CD4-positive, alpha-beta T cell (primary cell): ENCODE data around the gene SEC16A. TPM values are rescaled to one million over a fixed set of nuclear protein-coding genes. Genes with fewer than 3 reads are reported as not detected.

Experiments used
- ATAC-seq: fragments of 200-7000 bp; cut with Tn5 transposase; one replicate; pipeline ENCODE4 v1.10.0; 2022; ENCODE audit warnings: mild to moderate bottlenecking; ENCODE audit not compliant: poor library complexity
- CTCF ChIA-PET: fragments of 350-600 bp; sonication (Branson Sonifier 250); formaldehyde crosslinking; loops from one replicate; lab custom pipeline; 2021; ENCODE audit warnings: antibody characterized with exemption, inconsistent platforms; lab: Charles Lee
- POLR2A ChIA-PET: fragments of 350-600 bp; sonication (Branson Sonifier 250); formaldehyde crosslinking; loops from one replicate; lab custom pipeline; 2021; ENCODE audit warnings: antibody characterized with exemption, inconsistent platforms; lab: Charles Lee
- DNase-seq, 14 experiments: peaks; one replicate each; pipeline ENCODE4 v3.0.0-alpha.2; 2013 to 2020; ENCODE audit warnings: mixed read lengths in 2 of 14
- H3K27ac ChIP-seq, 2 donors: one replicate each; pipeline versions ENCODE4 v1.5.1 to v1.7.0; 2013; ENCODE audit warnings: low read length in 2 of 2, low read depth in 1 of 2, mild to moderate bottlenecking in 1 of 2
- H3K27me3 ChIP-seq, 2 experiments: 1 replicate in 1 of 2; 2 replicates in 1 of 2; pipeline versions ENCODE4 v1.6.1 to v1.7.0; 2013; ENCODE audit warnings: low read length in 2 of 2, control low read depth in 1 of 2, mild to moderate bottlenecking in 1 of 2, moderate library complexity in 1 of 2; ENCODE audit not compliant: insufficient read depth in 2 of 2, control insufficient read depth in 1 of 2
- H3K36me3 ChIP-seq: one replicate; pipeline ENCODE4 v1.6.1; 2013; ENCODE audit warnings: low read length, control low read depth; ENCODE audit not compliant: insufficient read depth
- H3K4me1 ChIP-seq: one replicate; pipeline ENCODE4 v1.6.1; 2013; ENCODE audit warnings: low read length, control low read depth; ENCODE audit not compliant: insufficient read depth
- H3K4me3 ChIP-seq: one replicate; pipeline ENCODE4 v1.5.1; 2013; ENCODE audit warnings: mild to moderate bottlenecking, low read length, moderate library complexity
- H3K9me3 ChIP-seq, 2 experiments: 1 replicate in 1 of 2; 2 replicates in 1 of 2; pipeline versions ENCODE4 v1.6.1 to v1.7.0; 2013; ENCODE audit warnings: low read length in 2 of 2, mild to moderate bottlenecking in 2 of 2, control low read depth in 1 of 2, moderate library complexity in 1 of 2; ENCODE audit not compliant: control insufficient read depth in 1 of 2, insufficient read depth in 1 of 2
- H3K27ac Mint-ChIP-seq: one replicate; pipeline ENCODE4 v1.8.0; 2020; ENCODE audit warnings: mixed read lengths
- H3K27me3 Mint-ChIP-seq: one replicate; pipeline ENCODE4 v1.8.0; 2021; ENCODE audit warnings: mixed read lengths
- H3K36me3 Mint-ChIP-seq: one replicate; pipeline ENCODE4 v1.8.0; 2021; ENCODE audit warnings: low read depth, mixed read lengths
- H3K4me1 Mint-ChIP-seq: one replicate; pipeline ENCODE4 v1.8.0; 2021; ENCODE audit warnings: low read depth, mixed read lengths
- H3K4me3 Mint-ChIP-seq: one replicate; pipeline ENCODE4 v1.8.0; 2020; ENCODE audit warnings: mild to moderate bottlenecking, mixed read lengths
- H3K9me3 Mint-ChIP-seq: one replicate; pipeline ENCODE4 v1.8.0; 2020; ENCODE audit warnings: mixed read lengths
- intact Hi-C, 2 experiments: fragments of 100-400 bp; cut with DNase I in 1 of 2; cut with micrococcal nuclease in 1 of 2; formaldehyde crosslinking; loops; one replicate each; pipeline versions ENCODE4 v1.15.1 to v1.9.0; 2023 to 2025; cut with DNase I, micrococcal nuclease
- total RNA-seq, 174 experiments: library from RNA in 2 of 174; stranded (reverse) in 2 of 174; gene quantifications; one replicate each; pipeline ENCODE4 v1.2.3 and lab custom pipeline; 2021 to 2026
- TF ChIP-seq, protein P1 (sequence below): fragments of 200-600 bp; IDR thresholded peaks from one replicate; pipeline ENCODE4 v1.8.0; 2022; ENCODE audit warnings: antibody characterized with exemption, mild to moderate bottlenecking

The SEC16A gene
- total RNA-seq, 2 experiments from 2014 or later, result 73.0 to 75.0 TPM

DNA sequence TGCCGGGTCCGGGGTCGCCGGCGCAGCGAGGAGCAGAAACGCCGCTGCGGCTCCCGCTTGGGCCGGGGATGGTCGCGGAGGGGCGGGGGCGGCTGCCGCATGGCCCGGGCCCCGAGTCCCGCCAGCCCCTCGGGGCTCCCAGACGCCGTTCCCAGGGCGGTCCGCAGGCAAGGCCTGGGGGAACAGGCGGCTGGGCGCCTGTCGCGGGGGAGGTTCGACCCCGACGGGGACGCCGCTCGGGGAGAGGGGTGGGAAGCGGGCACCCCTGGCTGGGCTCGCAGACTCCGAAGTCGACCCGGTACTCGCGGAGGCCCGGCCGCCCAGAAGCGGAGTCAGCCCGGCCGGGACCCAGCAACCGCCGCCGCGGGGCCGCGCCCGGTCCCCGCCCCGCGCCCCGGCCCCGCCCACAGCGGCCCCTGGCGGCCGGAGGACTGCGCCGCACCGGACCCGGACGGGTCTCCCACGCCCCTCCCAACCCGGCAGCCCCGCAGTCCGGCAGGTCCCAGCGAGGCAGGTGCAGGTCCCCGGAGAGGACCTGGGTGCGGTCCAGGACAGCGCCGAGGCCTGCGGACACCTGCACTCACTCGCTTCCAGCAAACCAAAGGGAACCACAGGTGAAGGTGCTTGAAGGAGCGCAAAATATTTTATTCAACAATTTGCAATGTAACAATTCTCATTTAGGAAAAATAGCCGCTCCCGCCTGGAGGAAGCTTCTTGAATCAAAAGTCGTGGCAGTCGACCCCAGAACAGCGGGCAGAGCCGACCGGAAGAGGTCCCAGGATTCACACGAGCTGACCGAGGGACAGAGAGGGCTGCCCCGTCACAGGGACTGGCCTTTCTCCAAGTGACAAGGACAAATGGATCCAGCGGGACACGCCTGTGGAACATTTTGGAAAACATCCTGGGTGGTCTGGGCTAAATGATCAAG is 43.1 kb downstream of the SEC16A start, which contains the start of gene INPP5E:
Gene INPP5E (minus strand): TSS at position 365 of the 928 bp plus-strand sequence. CDS start 426 bp downstream, outside the sequence.
- peak within 1 kb of the TSS; percentile 92 for H3K27ac Mint-ChIP-seq
- Histone ChIP-seq H3K27ac (peak within 1 kb of the TSS in 1 of 2 donors; percentile 29), H3K36me3 (peaks cover 42% of the 10 kb centered on the region), H3K27me3 (no peaks in the 10 kb centered on the region), H3K4me3 (peak within 1 kb of the TSS; percentile 71), H3K9me3 (no peaks in the 10 kb centered on the region), H3K4me1 (peaks cover 35% of the 10 kb centered on the region)
- H3K9me3 Mint-ChIP-seq, result no peaks in the 10 kb centered on the region
- H3K4me1 Mint-ChIP-seq, result peaks cover 21% of the 10 kb centered on the region
- DNase-seq (peak; percentile 65 to 91 (median 82)), ATAC-seq (peak; percentile 78)
- ChIA-PET CTCF (interaction anchor here (0.9 to 1.4 kb wide), 3 partner anchors 26 to 76 kb away, joined by 3 read pairs; partner anchors contain the start of gene DNLZ), POLR2A (interaction anchor here (1.8 kb wide), 1 partner anchor 36 kb away, joined by 6 read pairs; no protein-coding TSS in a partner anchor)
- H3K4me3 Mint-ChIP-seq, result peak within 1 kb of the TSS; percentile 97
- TF ChIP-seq, protein P1, sequence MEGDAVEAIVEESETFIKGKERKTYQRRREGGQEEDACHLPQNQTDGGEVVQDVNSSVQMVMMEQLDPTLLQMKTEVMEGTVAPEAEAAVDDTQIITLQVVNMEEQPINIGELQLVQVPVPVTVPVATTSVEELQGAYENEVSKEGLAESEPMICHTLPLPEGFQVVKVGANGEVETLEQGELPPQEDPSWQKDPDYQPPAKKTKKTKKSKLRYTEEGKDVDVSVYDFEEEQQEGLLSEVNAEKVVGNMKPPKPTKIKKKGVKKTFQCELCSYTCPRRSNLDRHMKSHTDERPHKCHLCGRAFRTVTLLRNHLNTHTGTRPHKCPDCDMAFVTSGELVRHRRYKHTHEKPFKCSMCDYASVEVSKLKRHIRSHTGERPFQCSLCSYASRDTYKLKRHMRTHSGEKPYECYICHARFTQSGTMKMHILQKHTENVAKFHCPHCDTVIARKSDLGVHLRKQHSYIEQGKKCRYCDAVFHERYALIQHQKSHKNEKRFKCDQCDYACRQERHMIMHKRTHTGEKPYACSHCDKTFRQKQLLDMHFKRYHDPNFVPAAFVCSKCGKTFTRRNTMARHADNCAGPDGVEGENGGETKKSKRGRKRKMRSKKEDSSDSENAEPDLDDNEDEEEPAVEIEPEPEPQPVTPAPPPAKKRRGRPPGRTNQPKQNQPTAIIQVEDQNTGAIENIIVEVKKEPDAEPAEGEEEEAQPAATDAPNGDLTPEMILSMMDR, result peak; percentile 50
- H3K36me3 Mint-ChIP-seq, result peaks cover 49% of the 10 kb centered on the region
- no peaks in the 10 kb centered on the region for H3K27me3 Mint-ChIP-seq
- intact Hi-C loops, result loop anchor here in 1 of 2 experiments (2.0 kb wide), 4 partner anchors 29 to 77 kb away; partner anchors contain the start of genes DNLZ, ENTR1, PMPCA and SNAPC4

DNA sequence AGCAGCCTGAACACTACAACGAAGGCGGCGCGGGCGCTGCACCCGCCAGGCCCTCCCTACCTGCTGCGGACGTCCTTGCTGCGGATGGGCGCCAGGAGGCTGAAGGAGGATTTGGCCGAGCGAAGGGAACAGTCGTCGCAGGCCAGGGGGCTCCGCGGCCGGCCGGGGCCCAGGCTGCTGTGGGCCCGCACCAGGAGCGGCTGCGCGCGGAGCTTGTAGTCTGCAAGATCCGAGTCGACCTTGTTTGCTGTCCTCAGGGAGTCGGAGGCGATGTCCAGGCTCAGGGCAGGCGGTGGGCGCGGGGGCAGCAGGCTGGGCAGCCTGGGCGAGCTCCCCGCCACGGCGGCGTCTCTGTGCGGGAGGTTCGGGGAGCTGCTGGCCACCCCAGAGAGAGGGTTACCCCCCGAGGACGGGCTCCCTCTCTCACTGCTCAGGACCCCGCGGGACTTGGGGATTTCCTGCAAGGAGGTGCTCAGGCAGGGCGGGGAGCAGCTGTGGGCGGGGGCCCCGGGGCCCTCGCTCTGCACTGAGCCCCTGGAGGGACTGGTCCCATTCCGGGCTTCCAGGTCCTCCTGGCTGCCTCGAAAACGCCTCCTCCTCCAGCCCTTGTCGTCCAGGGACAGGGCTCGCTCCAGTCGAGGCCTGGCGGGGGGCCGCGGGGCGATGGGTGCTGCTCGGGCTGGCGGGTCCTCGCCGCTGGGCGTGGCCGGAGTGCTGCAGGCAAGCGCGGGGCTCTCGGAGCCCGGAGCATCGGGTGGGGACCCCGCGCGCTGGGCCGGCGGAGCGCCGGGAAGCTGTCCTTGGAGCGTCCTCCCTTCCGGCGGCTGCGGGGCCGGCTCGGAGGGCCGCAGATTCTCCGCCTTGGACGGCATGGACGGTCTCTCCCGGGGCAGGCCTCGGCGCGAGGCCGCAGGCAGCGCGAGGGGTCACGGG is 44.0 kb downstream of the SEC16A start:
- ATAC-seq (peak; percentile 73), DNase-seq (peak in 13 of 14 experiments; percentile 20 to 77 (median 42))
- Histone ChIP-seq H3K36me3 (peaks cover 35% of the 10 kb centered on the region), H3K27ac (peak overlapping the region in 1 of 2 donors; percentile 29), H3K27me3 (no peaks in the 10 kb centered on the region), H3K9me3 (no peaks in the 10 kb centered on the region), H3K4me3 (peak overlapping the region; percentile 71), H3K4me1 (peaks cover 35% of the 10 kb centered on the region)
- POLR2A ChIA-PET, result interaction anchor here (0.9 to 1.8 kb wide), 3 partner anchors 29 to 45 kb away, joined by 3 to 6 read pairs (median 4); no protein-coding TSS in a partner anchor
- Mint-ChIP-seq H3K27me3 (no peaks in the 10 kb centered on the region), H3K9me3 (no peaks in the 10 kb centered on the region), H3K4me3 (peak overlapping the region; percentile 97), H3K36me3 (peaks cover 43% of the 10 kb centered on the region), H3K27ac (peak overlapping the region; percentile 92), H3K4me1 (peaks cover 21% of the 10 kb centered on the region)
- intact Hi-C loops, result loop anchor here in 1 of 2 experiments (2.0 kb wide), 3 partner anchors 28 to 76 kb away; partner anchors contain the start of genes DNLZ, ENTR1, PMPCA and SNAPC4
- CTCF ChIA-PET, result no interaction called here
- TF ChIP-seq, protein P1, result no peak
